Lung (tissue), 12 donors: ENCODE data around the gene GRIP2. TPM values are rescaled to one million over a fixed set of nuclear protein-coding genes. Genes with fewer than 3 reads are reported as not detected.

Experiments
- ATAC-seq: fragments of 200-7000 bp; cut with Tn5 transposase; one replicate; pipeline ENCODE4 v1.9.1; 2020; ENCODE audit warnings: moderate number of reproducible peaks; ENCODE audit not compliant: insufficient read depth, low FRiP score
- DNase-seq, 3 donors: peaks; one replicate each; pipeline ENCODE4 v3.0.0-alpha.2; 2013 to 2017
- H3K27ac ChIP-seq, 2 donors: one replicate each; pipeline ENCODE4 v1.5.1; 2013; ENCODE audit warnings: mild to moderate bottlenecking in 2 of 2, moderate library complexity in 2 of 2, control low read depth in 1 of 2, inconsistent platforms in 1 of 2, low read depth in 1 of 2, low read length in 1 of 2
- H3K27me3 ChIP-seq, 3 donors: one replicate each; pipeline ENCODE4 v1.5.1; 2013; ENCODE audit warnings: low read length in 2 of 3; ENCODE audit not compliant: control insufficient read depth in 3 of 3, insufficient read depth in 3 of 3
- H3K36me3 ChIP-seq, 4 donors: one replicate each; pipeline ENCODE4 v1.5.1; 2013; ENCODE audit warnings: low read length in 4 of 4, mild to moderate bottlenecking in 1 of 4, moderate library complexity in 1 of 4; ENCODE audit not compliant: control insufficient read depth in 4 of 4, insufficient read depth in 4 of 4
- H3K4me1 ChIP-seq, 5 donors: one replicate each; pipeline ENCODE4 v1.5.1; 2013; ENCODE audit warnings: low read length in 5 of 5, mild to moderate bottlenecking in 2 of 5, moderate library complexity in 1 of 5; ENCODE audit not compliant: control insufficient read depth in 5 of 5, insufficient read depth in 5 of 5
- H3K4me3 ChIP-seq: one replicate; pipeline ENCODE4 v1.5.1; 2013; ENCODE audit warnings: mild to moderate bottlenecking, control low read depth, moderate library complexity
- H3K9ac ChIP-seq, 2 donors: one replicate each; pipeline ENCODE4 v1.5.1; 2013; ENCODE audit warnings: low read length in 2 of 2, control low read depth in 1 of 2; ENCODE audit not compliant: insufficient read depth in 1 of 2
- H3K9me3 ChIP-seq, 4 donors: one replicate each; pipeline ENCODE4 v1.5.1; 2013; ENCODE audit warnings: low read length in 3 of 4, mild to moderate bottlenecking in 1 of 4, moderate library complexity in 1 of 4; ENCODE audit not compliant: control insufficient read depth in 4 of 4, insufficient read depth in 3 of 4
- WGBS, 2 donors: extraction: QIAGEN DNeasy Blood & Tissue Kit; methylation state at CpG; one replicate each; pipeline ENCODE4 v1.1.7; 2013; 5-methylcytosine and 5-hydroxymethylcytosine counted together
- polyA plus RNA-seq, 2 donors: library from polyadenylated mRNA; stranded (reverse); fragments of 200-250 nt; gene quantifications; one replicate each; pipeline ENCODE4 v1.2.1, GENCODE V29; 2013
- total RNA-seq, 2 donors: library from RNA; depleted of rRNA in 1 of 2; stranded (reverse); fragments of >200 nt in 1 of 2; gene quantifications; one replicate each; pipeline ENCODE4 v1.2.1, GENCODE V29; 2014 to 2021
- TF ChIP-seq, protein P1 (sequence below): IDR thresholded peaks from 2 replicates; pipeline ENCODE4 v1.5.1; 2012; ENCODE audit warnings: mild to moderate bottlenecking; ENCODE audit errors: control extremely low read depth, extremely low read depth
- donor health status: control.
- donor health status: control.
- donor health status: Bipolar disorder and iron deficiency.
- donor health status: healthy.
- donor health status: DM: yes; HTN: yes; CAD: no.

Gene GRIP2
- total and polyA plus RNA-seq, 4 donors, result 0.05 to 1.2 (median 0.64) TPM

DNA sequence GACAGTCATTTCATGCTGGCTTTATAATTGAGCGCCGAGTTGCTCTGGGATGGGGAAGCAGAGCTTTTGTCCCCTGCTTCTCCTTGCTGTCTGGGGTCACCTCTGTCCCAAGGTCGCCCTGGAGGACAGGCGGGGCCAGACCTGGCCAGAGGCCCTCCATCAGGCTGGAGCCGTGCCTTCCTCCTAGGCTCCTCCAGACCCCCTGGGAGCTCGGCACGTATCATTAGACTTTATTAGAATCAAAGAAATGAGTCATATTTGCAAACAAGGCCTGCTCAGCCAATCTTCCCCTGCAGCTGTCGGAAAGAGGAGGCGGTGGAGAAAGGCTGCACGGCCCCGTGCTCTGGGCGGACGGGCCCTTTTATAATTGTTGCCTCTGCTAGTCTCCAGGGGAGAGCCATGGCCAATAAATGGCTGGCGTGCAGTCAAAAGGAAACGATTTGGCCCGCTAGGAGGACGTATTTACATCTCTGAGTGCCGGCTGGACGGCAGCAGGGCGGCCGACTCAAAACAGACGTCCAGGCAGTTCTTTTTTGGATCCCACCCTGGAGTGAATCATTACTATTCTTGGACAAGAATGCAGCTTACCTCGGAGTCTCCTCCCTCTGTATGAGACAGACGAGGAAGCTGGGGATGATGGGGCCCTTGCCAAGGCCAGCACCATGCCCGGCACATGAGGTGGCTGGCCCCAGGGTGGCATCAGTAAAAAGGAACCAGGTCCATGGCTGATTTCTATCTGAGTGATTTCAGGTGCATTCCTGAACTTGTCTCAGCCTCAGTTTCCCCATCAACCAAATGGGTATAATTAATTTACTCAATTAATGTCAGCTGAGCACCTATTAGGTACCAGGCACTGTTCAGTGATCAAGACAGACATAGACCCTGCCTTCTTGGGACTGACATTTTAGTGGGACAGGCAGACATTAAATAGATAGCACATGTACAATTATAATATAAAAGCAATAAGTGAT, 87.1 kb downstream of the GRIP2 start:
- DNase-seq (peak; percentile 97 to 99 (median 99)), ATAC-seq (peak; percentile 63)
- Histone ChIP-seq H3K4me3 (no peak overlapping the region), H3K36me3 (peaks cover 3 to 43% (median 17%) of the 10 kb centered on the region in 4 donors), H3K27ac (peak overlapping the region; percentile 69 to 91), H3K9ac (peak overlapping the region in 1 of 2 donors; percentile 23), H3K4me1 (peaks cover 0 to 38% (median 17%) of the 10 kb centered on the region in 5 donors), H3K27me3 (no peaks in the 10 kb centered on the region), H3K9me3 (no peaks in the 10 kb centered on the region)
- 46 to 73% methylated on average over 25 of the region's 25 CpGs for WGBS, 2 donors
- TF ChIP-seq, protein P1, sequence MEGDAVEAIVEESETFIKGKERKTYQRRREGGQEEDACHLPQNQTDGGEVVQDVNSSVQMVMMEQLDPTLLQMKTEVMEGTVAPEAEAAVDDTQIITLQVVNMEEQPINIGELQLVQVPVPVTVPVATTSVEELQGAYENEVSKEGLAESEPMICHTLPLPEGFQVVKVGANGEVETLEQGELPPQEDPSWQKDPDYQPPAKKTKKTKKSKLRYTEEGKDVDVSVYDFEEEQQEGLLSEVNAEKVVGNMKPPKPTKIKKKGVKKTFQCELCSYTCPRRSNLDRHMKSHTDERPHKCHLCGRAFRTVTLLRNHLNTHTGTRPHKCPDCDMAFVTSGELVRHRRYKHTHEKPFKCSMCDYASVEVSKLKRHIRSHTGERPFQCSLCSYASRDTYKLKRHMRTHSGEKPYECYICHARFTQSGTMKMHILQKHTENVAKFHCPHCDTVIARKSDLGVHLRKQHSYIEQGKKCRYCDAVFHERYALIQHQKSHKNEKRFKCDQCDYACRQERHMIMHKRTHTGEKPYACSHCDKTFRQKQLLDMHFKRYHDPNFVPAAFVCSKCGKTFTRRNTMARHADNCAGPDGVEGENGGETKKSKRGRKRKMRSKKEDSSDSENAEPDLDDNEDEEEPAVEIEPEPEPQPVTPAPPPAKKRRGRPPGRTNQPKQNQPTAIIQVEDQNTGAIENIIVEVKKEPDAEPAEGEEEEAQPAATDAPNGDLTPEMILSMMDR, result no peak

DNA sequence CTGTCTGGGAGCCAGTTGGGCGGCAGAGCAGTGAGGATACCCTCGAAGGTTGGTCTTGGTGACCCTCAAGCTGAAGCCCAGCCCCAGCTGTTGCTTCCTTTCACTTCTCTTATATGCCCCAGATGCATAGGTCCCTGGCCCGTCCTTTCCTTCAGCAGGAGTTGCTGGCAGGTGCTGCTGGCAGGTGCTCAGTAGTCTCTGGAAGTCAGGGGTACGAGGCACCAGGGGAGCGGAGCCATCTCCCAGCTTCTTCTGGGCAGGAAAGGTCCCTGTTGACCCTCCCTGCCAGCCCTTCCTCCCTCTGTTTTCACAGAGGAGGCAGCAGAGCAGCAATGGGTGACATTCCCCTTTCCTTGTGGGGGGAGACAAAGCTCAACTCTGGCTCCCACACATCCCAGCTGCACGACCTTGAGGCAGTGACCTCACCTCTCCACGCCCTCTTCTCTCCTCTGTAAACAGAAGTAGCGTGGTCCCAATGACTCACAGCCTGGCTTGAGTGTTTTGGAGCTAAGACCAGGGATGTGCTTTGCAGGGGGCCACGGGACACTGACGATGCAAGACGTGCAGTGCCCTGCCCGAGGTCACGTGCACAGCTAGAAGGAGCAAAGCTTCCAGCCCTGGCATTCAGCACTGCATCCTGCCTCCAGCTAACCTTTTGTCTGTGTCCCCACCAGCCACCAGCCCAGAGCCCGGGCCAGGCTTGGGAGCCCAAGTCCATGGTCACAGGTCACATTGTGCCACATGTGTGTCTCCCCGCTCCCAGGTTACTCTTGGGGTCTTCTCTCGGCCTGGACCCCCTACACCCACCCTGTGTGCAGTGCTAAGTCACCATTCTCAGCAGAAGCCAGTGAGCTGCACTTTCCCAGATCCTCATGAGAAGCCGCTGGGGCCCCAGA, 88.0 kb downstream of the GRIP2 start:
- H3K9me3 ChIP-seq, result no peaks in the 10 kb centered on the region
- peak overlapping the region; percentile 69 to 91 for H3K27ac ChIP-seq
- ATAC-seq (no peak), DNase-seq (peak in 1 of 3 donors; percentile 56)
- WGBS, 2 donors, result 63 to 80% methylated on average over 17 of the region's 17 CpGs
- no peak overlapping the region for H3K9ac ChIP-seq
- TF ChIP-seq, protein P1, result no peak
- peaks cover 8 to 49% (median 24%) of the 10 kb centered on the region in 4 donors for H3K36me3 ChIP-seq
- H3K27me3 ChIP-seq, result no peaks in the 10 kb centered on the region
- H3K4me1 ChIP-seq, result peaks cover 0 to 38% (median 17%) of the 10 kb centered on the region in 5 donors
- no peak overlapping the region for H3K4me3 ChIP-seq

DNA sequence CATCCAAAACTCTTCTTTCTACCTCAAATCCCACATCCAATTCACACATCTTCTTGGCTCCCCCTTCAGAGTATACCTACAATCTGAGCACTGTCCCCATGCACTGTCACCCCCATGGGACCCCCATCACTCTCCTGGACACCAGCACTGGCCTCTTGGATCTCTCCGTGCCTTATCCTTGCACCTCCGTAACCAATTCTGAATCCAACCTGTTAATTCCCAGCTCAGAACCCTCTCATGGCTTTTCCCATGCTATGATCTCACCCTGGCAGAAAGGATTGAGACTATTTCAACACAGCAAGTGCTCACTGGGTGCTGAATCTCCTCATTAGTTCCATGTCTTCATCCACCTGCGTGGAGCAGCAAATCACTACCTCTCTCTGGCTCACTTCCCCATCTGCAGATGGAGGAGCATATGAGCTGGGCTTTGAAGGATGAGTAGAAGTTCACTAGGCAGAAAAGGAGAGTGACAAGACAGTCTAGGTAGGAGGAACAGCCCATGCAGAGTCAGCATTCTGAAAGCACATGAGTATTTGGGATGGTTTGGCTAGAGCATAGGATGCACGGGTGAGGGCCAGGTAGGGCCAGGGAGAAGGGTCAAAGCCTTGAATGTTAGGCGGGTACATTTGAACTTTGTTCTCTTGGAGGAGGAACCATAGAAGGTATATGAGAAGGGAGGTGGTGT, 89.1 kb downstream of the GRIP2 start:
- TF ChIP-seq, protein P1, result no peak
- no peak for ATAC-seq
- H3K9ac ChIP-seq, result no peak overlapping the region
- no peak overlapping the region for H3K4me3 ChIP-seq
- no peaks in the 10 kb centered on the region for H3K9me3 ChIP-seq
- H3K4me1 ChIP-seq, result peaks cover 0 to 38% (median 17%) of the 10 kb centered on the region in 5 donors
- 97% methylated on average over 5 of the region's 5 CpGs for WGBS, 2 donors
- H3K27me3 ChIP-seq, result no peaks in the 10 kb centered on the region
- peaks cover 11 to 46% (median 31%) of the 10 kb centered on the region in 4 donors for H3K36me3 ChIP-seq
- H3K27ac ChIP-seq, result no peak overlapping the region
- DNase-seq, result no peak
